SKM-1 (cell line): ENCODE measurements around the gene GAS6.
"Not testable (repeated sequence)": the region's sequence is repeated elsewhere in the genome, so short reads cannot be mapped to it uniquely, and the experiment has no call there.

Source experiments
- DNase-seq: peaks from one replicate; lab custom pipeline; 2025; ENCODE audit not compliant: unreplicated experiment; lab: John Stamatoyannopoulos, UW

The GAS6 gene

GRCh38 chr13:113810640-113811039 is 53.2 kb downstream of the GAS6 start:
- no peak for DNase-seq

DNA sequence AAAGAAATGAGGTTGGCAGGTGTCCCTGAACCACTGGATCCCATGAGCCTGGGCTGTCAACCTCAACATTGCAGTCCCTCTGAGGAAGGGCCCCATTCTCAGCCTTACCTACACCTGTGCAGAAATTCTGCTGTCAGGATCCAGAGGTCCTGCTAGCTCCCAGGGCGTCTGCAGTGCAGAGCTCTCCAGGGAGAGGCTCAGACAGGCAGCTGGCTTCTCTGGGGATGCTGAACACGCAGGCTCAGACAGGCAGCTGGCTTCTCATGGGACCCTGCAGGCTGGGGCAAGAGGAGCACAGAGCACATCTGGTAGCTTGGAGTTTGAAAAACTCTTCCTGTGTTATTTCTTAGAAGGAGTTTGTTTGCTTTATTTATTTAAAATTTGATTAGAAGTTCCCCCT is 53.9 kb downstream of the GAS6 start:
- no peak for DNase-seq

GRCh38 chr13:113808058-113808834 is 55.6 kb downstream of the GAS6 start:
- DNase-seq: no peak

GRCh38 chr13:113806526-113806925 is 57.4 kb downstream of the GAS6 start:
- DNase-seq: no peak

DNA sequence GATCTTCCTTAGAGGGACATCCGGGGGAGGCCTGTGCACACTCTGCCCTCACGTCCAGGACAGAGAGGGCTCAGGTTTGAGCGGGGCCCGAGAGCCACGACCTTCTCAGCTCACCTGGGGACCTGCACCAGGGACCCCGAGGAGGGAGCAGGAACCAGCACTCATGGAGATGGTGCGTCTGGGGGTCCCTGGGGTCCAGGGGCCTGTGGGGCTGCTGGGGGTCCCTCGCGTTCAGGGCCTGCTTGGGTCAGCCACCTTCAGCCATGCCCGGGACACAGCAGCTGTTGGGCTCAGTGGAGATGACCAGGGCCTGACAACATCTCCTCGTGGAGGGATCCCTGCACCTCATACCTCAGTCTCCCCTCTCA is 57.8 kb downstream of the GAS6 start:
- DNase-seq: no peak

DNA sequence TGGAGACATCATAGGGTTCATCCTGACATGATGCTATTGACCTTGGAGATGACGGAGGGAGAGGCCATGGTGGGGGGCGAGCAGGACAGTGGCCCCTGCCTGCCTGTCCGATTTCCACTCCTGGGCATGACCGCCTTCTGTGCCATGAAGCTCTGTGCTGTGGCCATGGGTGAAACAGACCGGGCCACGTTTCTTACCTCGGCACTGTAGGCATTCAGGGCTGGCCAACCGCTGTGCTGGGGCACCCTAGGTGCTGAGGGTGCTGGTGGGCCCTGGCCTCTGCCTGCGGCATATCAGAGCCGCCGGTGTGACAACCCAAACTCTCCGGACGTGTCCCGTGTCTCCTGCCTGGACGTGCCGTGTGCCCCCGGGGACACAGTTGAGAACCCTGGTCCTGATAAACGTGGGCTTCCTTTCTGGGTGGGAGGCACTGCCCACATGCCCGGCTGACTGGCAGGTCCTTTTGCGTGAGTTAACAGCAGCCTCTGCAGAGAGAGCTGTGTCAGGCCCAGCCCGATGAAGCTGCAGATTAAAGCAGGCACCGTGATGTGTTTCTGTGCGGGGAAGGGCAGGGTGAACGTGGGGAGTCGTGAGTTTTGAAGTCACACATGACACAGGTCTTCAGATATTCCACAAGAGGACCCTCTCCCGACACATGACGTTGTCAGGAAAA is 58.3 kb downstream of the GAS6 start:
- no peak for DNase-seq

DNA sequence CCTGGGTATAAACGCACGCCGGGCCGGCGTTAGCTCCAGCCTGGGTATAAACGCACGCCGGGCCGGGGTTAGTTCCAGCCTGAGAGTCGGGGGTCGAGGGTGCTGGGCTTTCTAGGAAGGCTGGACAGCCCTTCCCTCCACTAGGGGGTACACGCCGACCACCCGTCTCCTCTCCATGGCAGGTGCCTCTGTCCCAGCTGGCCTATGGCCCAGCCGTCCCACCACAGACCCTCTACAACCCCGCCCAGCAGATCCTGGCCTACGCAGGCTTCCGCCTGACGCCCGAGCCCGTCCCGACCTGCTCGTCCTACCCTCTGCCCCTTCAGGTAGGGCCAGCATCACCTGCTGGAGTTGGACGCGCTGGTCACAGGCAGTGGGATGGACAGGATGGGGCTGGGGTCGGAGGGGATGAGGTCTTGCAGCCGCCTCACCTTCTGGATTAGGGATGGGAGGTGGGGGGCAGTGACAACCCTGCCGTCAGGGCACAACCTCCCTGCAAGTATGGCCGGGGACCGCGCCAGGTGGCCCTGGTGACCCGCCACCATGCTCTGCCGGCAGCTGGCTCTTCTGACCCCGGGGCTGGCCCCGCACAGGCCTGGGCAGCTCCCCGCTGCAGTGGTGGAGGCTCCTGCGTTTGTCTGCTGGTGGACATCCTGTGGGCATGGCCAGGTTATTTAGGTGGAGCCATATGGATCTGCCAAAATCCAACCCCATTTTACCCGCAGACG is 59.0 kb downstream of the GAS6 start:
- DNase-seq: no peak

GRCh38 chr13:113804017-113804702 is 59.7 kb downstream of the GAS6 start:
- DNase-seq: no peak

- DNase-seq: no peak
These were observed 60.4 kb downstream of the GAS6 start for GRCh38 chr13:113803409-113804016.

GRCh38 chr13:113802761-113803160 is 61.1 kb downstream of the GAS6 start:
- DNase-seq: no peak

DNA sequence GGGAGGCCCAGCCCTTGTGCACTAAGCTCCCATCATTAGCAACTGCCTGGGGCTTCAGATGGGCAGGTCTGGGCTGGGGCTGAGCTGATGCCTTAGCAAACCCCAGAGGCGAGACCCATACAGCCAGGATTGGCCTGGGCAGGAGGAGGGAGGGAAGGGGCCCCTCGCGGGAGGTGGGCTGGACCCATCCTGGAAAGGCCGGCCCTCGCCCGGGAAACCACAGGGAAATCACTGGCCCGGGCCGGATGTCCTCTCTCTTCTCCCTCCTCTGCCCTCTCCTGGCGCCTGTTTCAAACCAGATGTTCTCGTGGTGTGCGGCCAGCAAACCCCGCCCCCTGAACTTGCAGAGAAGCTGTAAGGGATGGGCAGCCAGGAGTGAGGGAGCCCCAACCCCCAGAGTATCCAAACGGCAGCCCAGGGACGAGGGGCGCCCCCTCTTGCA is 61.8 kb downstream of the GAS6 start:
- no peak for DNase-seq

DNA sequence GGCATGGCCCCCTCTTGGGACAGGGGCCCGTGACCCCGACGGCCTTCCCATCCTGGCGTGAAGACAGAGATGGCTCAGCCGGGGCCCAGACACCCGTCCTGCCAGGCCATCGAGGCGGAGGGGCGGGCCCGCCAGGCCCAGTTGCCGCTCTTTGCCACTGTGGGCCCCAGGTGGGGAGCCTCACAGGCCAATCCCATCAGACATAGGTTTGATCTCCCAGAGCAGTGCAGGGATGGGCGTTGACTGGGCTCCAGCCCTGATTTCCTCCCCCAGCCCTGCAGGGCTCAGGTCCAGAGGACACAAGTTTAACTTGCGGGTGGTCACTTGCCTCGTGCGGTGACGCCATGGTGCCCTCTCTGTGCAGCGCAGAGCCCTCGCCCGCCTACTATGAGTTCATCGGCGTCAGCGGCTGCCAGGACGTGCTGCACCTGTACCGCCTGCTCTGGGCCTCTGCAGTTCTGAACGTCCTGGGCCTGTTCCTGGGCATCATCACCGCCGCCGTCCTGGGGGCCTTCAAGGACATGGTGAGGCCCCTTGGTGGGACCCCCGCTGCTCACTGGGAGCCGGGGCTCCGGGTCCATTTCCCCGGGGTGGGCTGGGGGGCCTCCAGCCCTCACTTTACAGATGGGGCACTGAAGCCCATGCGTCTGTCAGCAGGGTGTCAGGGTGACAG is 62.5 kb downstream of the GAS6 start:
- no peak for DNase-seq

DNA sequence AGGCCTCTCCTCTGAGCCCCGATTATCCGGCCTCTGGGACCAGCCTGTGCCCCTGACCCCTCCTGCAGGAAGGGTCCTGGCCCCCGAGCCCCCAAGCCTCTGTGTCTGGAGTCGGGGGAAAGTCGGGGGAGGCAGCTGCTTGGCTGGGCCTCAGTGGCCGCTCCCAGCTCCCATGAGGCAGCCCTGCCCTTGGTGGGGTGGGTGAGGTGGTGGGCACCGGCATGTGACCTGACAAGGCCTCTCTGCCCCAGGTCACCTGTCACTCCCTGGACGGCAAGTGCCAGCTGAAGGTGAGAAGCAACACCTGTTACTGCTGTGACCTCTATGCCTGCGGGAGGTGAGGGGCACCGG is 63.3 kb downstream of the GAS6 start:
- DNase-seq: no peak

DNA sequence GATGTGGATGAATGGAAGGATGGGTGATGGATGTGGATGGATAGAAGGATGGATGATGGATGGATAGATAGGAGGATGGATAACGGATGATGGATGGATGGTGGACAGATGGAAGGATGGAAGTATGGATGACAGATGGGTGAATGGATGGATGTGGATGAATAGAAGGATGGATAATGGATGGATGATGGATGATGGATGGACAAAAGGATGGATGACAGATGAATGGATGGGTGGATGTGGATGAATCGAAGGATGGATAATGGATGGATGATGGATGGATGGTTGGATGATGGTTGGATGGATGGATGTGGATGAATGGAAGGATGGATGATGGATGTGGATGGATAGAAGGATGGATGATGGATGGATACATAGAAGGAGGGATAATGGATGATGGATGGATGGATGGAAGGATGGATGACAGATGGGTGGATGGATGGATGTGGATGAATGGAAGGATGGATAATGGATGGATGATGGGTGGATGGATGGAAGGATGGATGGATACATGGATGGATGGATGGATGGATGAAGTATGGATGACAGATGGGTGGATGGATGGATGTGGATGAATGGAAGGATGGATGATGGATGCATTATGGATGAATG is 65.6 kb downstream of the GAS6 start:
- DNase-seq: no peak

- no peak for DNase-seq
These were observed 66.8 kb downstream of the GAS6 start for GRCh38 chr13:113796964-113797676.

GRCh38 chr13:113796211-113796963 is 67.5 kb downstream of the GAS6 start:
- no peak for DNase-seq

DNA sequence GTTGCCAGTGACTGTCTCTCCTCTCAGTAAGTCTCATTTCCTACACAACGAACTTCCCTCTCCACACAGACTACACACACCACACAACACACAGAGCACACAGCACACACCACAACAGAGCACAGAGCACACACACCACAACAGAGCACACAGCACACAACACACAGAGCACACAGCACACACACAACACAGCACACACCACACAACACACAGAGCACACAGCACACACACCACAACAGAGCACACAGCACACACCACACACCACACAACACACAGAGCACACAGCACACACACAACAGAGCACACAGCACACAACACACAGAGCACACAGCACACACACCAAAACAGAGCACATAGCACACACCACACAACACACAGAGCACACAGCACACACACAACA is 68.5 kb downstream of the GAS6 start:
- not testable (repeated sequence) for DNase-seq

DNA sequence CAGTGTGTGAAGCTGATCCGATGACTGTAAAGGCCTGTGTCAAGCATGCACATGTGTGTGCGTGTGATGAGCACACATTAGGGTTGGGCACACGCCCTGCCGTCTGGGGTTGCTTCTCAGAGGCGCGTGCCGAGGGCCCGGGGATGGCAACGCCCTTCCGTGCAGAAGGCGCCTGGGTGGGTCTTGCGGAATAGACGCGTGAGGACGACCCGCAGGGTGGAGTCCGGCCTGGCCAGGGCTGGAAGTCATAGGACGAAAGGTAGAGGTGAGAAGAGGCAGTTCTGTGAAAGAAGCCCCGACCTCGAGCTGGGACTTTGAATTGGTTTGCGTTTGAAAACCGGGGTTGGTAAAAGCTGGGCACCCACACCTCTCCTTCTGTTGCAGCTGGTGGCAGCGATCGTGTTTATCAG is 69.1 kb downstream of the GAS6 start:
- no peak for DNase-seq

GRCh38 chr13:113794086-113794485 is 69.8 kb downstream of the GAS6 start:
- no peak for DNase-seq
